ENCODE data around the gene DNAJC6. TPM values are rescaled to one million over a fixed set of nuclear protein-coding genes. Genes with fewer than 3 reads are reported as not detected.

The DNAJC6 gene
- total and polyA plus RNA-seq, 2 experiments from 2014 or later = 6.0 to 11.2 TPM

- H3K4me3 ChIP-seq = no peak overlapping the region
These were observed 59.1 kb downstream of the DNAJC6 start for GRCh38 chr1:65368403-65368802.

GRCh38 chr1:65371544-65371943 lies 62.2 kb downstream of the DNAJC6 start:
- Histone ChIP-seq H3K79me2 (no peaks in the 10 kb centered on the region), H3K27ac (no peak overlapping the region), H3K4me3 (no peak overlapping the region), H3K27me3 (no peaks in the 10 kb centered on the region), H3K9me2 (replicated peaks; ENCODE audit: insufficient read depth) (no peaks in the 10 kb centered on the region), H4K20me1 (ENCODE audit: insufficient read depth, poor library complexity, severe bottlenecking) (no peaks in the 10 kb centered on the region), H3K4me2 (no peak overlapping the region), H3K4me1 (ENCODE audit: insufficient read depth) (no peaks in the 10 kb centered on the region), H3K36me3 (replicated peaks; ENCODE audit: insufficient read depth, low read depth) (no peaks in the 10 kb centered on the region), H2AFZ (no peak overlapping the region), H3K9me3 (ENCODE audit: low read depth) (no peaks in the 10 kb centered on the region)
- DNase-seq (ENCODE audit: low spot score) = no peak
- WGBS (ENCODE audit: low lambda C conversion rate, missing lambda C conversion rate) = 94% methylated on average over 3 of the region's 3 CpGs
- TF ChIP-seq EZH2phosphoT487 (IDR thresholded peaks at IDR 0.05; ENCODE audit: low read depth, severe bottlenecking, unreplicated experiment) = no peak
- no peak for TF ChIP-seq EZH2 (IDR thresholded peaks at IDR 0.05; ENCODE audit: borderline replicate concordance)
- no peak for TF ChIP-seq CTCF (IDR thresholded peaks at IDR 0.05; ENCODE audit: poor library complexity)

More at GRCh38 chr1:65368403-65368802, 59.1 kb downstream of the DNAJC6 start:
- H3K9me2 ChIP-seq (replicated peaks; ENCODE audit: insufficient read depth) = no peaks in the 10 kb centered on the region
- H2AFZ ChIP-seq = no peak overlapping the region
- H3K9me3 ChIP-seq (ENCODE audit: low read depth) = no peaks in the 10 kb centered on the region
- no peak overlapping the region for H3K27ac ChIP-seq
- no peak for DNase-seq (ENCODE audit: low spot score)
- 100% methylated on average over 2 of the region's 2 CpGs for WGBS (ENCODE audit: low lambda C conversion rate, missing lambda C conversion rate)
- no peaks in the 10 kb centered on the region for H3K27me3 ChIP-seq
- H3K4me2 ChIP-seq = no peak overlapping the region
- no peaks in the 10 kb centered on the region for H3K79me2 ChIP-seq
- no peak for TF ChIP-seq EZH2phosphoT487 (IDR thresholded peaks at IDR 0.05; ENCODE audit: low read depth, severe bottlenecking, unreplicated experiment)
- TF ChIP-seq CTCF (IDR thresholded peaks at IDR 0.05; ENCODE audit: poor library complexity) = no peak
- no peak for TF ChIP-seq EZH2 (IDR thresholded peaks at IDR 0.05; ENCODE audit: borderline replicate concordance)
- no peaks in the 10 kb centered on the region for H3K4me1 ChIP-seq (ENCODE audit: insufficient read depth)
- H4K20me1 ChIP-seq (ENCODE audit: insufficient read depth, poor library complexity, severe bottlenecking) = no peaks in the 10 kb centered on the region
- H3K36me3 ChIP-seq (replicated peaks; ENCODE audit: insufficient read depth, low read depth) = no peaks in the 10 kb centered on the region

- TF ChIP-seq CTCF (IDR thresholded peaks at IDR 0.05; ENCODE audit: poor library complexity) = no peak
- TF ChIP-seq EZH2phosphoT487 (IDR thresholded peaks at IDR 0.05; ENCODE audit: low read depth, severe bottlenecking, unreplicated experiment) = no peak
- no peak for TF ChIP-seq EZH2 (IDR thresholded peaks at IDR 0.05; ENCODE audit: borderline replicate concordance)
- 84% methylated on average over 1 of the region's 1 CpG for WGBS (ENCODE audit: low lambda C conversion rate, missing lambda C conversion rate)
- H2AFZ ChIP-seq = no peak overlapping the region
These were observed 63.2 kb downstream of the DNAJC6 start for GRCh38 chr1:65372557-65372956.

More at GRCh38 chr1:65372557-65372956, 63.2 kb downstream of the DNAJC6 start:
- H3K27me3 ChIP-seq = no peaks in the 10 kb centered on the region
- H3K4me3 ChIP-seq = no peak overlapping the region
- no peaks in the 10 kb centered on the region for H3K36me3 ChIP-seq (replicated peaks; ENCODE audit: insufficient read depth, low read depth)
- no peaks in the 10 kb centered on the region for H3K79me2 ChIP-seq
- H3K9me3 ChIP-seq (ENCODE audit: low read depth) = no peaks in the 10 kb centered on the region
- no peaks in the 10 kb centered on the region for H3K9me2 ChIP-seq (replicated peaks; ENCODE audit: insufficient read depth)
- no peak for DNase-seq (ENCODE audit: low spot score)
- H3K4me2 ChIP-seq = no peak overlapping the region
- H3K4me1 ChIP-seq (ENCODE audit: insufficient read depth) = peaks cover 5% of the 10 kb centered on the region
- H3K27ac ChIP-seq = no peak overlapping the region
- no peaks in the 10 kb centered on the region for H4K20me1 ChIP-seq (ENCODE audit: insufficient read depth, poor library complexity, severe bottlenecking)

Measured in hepatocyte (in vitro differentiated cells).